ENCODE results near the gene STAT3. TPM values are rescaled to one million over a fixed set of nuclear protein-coding genes. Genes with fewer than 3 reads are reported as not detected.
A peak's percentile ranks its signal among the peaks of the same experiment; 100 is the strongest.

The STAT3 gene
- total and polyA plus RNA-seq, 9 of the 15 experiments (the other 6 are each of a cell fraction or from before 2014, with no cell fraction given): 90.0 to 179 (median 114) TPM

DNA sequence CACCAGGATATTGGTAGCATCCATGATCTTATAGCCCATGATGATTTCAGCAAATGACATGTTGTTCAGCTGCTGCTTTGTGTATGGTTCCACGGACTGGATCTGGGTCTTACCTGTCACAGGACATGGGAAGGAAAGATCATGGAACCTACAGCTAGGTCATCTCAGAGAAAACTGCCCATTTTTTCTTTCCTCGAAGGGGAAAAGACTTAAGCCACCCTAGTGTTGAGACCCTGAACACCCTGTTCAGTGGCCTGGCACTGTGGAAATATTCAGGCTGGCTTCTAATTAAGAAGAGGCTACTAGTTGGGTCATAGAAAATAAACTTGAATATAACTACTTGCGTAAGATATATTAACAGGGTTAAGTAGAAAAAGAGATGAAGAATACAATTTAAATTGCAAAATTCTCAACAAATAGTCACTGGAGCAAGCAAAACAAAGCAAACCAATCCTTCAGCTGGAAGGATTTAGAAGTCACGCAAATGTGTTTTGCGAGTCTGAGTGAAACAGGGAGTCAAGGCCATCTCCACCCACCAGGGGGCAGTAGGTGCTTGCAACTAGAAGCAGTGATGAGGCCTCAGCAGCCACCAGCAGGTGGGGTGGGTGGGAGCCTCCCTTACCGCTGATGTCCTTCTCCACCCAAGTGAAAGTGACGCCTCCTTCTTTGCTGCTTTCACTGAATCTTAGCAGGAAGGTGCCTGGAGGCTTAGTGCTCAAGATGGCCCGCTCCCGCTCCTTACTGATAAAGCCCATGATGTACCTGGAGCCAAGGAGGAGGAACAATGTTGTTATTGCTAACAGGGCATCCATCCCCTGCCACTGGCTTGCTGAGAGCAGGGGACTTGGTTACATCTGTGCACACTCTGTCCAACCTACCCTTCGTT is 65.6 kb downstream of the STAT3 start (continued):
- TF ChIP-seq, protein P1, sequence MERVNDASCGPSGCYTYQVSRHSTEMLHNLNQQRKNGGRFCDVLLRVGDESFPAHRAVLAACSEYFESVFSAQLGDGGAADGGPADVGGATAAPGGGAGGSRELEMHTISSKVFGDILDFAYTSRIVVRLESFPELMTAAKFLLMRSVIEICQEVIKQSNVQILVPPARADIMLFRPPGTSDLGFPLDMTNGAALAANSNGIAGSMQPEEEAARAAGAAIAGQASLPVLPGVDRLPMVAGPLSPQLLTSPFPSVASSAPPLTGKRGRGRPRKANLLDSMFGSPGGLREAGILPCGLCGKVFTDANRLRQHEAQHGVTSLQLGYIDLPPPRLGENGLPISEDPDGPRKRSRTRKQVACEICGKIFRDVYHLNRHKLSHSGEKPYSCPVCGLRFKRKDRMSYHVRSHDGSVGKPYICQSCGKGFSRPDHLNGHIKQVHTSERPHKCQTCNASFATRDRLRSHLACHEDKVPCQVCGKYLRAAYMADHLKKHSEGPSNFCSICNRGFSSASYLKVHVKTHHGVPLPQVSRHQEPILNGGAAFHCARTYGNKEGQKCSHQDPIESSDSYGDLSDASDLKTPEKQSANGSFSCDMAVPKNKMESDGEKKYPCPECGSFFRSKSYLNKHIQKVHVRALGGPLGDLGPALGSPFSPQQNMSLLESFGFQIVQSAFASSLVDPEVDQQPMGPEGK (CRISPR knock-in tag; IDR thresholded peaks at IDR 0.05; ENCODE audit: borderline replicate concordance): no peak
- TF ChIP-seq, protein P2, sequence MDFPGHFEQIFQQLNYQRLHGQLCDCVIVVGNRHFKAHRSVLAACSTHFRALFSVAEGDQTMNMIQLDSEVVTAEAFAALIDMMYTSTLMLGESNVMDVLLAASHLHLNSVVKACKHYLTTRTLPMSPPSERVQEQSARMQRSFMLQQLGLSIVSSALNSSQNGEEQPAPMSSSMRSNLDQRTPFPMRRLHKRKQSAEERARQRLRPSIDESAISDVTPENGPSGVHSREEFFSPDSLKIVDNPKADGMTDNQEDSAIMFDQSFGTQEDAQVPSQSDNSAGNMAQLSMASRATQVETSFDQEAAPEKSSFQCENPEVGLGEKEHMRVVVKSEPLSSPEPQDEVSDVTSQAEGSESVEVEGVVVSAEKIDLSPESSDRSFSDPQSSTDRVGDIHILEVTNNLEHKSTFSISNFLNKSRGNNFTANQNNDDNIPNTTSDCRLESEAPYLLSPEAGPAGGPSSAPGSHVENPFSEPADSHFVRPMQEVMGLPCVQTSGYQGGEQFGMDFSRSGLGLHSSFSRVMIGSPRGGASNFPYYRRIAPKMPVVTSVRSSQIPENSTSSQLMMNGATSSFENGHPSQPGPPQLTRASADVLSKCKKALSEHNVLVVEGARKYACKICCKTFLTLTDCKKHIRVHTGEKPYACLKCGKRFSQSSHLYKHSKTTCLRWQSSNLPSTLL (IDR thresholded peaks at IDR 0.05): no peak
- no peak for TF ChIP-seq SMAD4 (CRISPR knock-in tag; conservative IDR thresholded peaks at IDR 0.05)
- no peak for TF ChIP-seq RBM14 (IDR thresholded peaks at IDR 0.05; ENCODE audit: borderline replicate concordance, insufficient read depth, low read depth, low read length)
- TF ChIP-seq, protein P3, sequence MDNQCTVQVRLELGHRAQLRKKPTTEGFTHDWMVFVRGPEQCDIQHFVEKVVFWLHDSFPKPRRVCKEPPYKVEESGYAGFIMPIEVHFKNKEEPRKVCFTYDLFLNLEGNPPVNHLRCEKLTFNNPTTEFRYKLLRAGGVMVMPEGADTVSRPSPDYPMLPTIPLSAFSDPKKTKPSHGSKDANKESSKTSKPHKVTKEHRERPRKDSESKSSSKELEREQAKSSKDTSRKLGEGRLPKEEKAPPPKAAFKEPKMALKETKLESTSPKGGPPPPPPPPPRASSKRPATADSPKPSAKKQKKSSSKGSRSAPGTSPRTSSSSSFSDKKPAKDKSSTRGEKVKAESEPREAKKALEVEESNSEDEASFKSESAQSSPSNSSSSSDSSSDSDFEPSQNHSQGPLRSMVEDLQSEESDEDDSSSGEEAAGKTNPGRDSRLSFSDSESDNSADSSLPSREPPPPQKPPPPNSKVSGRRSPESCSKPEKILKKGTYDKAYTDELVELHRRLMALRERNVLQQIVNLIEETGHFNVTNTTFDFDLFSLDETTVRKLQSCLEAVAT (IDR thresholded peaks at IDR 0.05): peak; percentile 60 to 94; a peak in 3 of 4 replicates
- TF ChIP-seq KLF6 (CRISPR knock-in tag; IDR thresholded peaks at IDR 0.05; ENCODE audit: borderline replicate concordance): peak; percentile 31; the same call in 1 of the 2 replicates
- TF ChIP-seq, protein P4, sequence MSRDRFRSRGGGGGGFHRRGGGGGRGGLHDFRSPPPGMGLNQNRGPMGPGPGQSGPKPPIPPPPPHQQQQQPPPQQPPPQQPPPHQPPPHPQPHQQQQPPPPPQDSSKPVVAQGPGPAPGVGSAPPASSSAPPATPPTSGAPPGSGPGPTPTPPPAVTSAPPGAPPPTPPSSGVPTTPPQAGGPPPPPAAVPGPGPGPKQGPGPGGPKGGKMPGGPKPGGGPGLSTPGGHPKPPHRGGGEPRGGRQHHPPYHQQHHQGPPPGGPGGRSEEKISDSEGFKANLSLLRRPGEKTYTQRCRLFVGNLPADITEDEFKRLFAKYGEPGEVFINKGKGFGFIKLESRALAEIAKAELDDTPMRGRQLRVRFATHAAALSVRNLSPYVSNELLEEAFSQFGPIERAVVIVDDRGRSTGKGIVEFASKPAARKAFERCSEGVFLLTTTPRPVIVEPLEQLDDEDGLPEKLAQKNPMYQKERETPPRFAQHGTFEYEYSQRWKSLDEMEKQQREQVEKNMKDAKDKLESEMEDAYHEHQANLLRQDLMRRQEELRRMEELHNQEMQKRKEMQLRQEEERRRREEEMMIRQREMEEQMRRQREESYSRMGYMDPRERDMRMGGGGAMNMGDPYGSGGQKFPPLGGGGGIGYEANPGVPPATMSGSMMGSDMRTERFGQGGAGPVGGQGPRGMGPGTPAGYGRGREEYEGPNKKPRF (IDR thresholded peaks at IDR 0.05; ENCODE audit: low read depth, low read length): no peak
- no peak for TF ChIP-seq ZNF551 (CRISPR knock-in tag; IDR thresholded peaks at IDR 0.05)
- no peak for TF ChIP-seq CEBPG (CRISPR knock-in tag; IDR thresholded peaks at IDR 0.05)
- TF ChIP-seq CEBPG (tag; conservative IDR thresholded peaks at IDR 0.05 in 1 of 2, IDR thresholded peaks at IDR 0.05 in 1 of 2): no peak
- no peak for TF ChIP-seq NCOA6 (IDR thresholded peaks at IDR 0.05)
- TF ChIP-seq CREM (IDR thresholded peaks at IDR 0.05; ENCODE audit: low read depth): peak; percentile 73
